Activated gamma-delta T cell treated with Interleukin-2 at 50 U/mL for 16 hours (primary cell): ENCODE measurements around the gene SSBP1.

Experiments used
- DNase-seq: peaks from one replicate; pipeline ENCODE4 v3.0.0-alpha.2; 2020

SSBP1 gene

DNA sequence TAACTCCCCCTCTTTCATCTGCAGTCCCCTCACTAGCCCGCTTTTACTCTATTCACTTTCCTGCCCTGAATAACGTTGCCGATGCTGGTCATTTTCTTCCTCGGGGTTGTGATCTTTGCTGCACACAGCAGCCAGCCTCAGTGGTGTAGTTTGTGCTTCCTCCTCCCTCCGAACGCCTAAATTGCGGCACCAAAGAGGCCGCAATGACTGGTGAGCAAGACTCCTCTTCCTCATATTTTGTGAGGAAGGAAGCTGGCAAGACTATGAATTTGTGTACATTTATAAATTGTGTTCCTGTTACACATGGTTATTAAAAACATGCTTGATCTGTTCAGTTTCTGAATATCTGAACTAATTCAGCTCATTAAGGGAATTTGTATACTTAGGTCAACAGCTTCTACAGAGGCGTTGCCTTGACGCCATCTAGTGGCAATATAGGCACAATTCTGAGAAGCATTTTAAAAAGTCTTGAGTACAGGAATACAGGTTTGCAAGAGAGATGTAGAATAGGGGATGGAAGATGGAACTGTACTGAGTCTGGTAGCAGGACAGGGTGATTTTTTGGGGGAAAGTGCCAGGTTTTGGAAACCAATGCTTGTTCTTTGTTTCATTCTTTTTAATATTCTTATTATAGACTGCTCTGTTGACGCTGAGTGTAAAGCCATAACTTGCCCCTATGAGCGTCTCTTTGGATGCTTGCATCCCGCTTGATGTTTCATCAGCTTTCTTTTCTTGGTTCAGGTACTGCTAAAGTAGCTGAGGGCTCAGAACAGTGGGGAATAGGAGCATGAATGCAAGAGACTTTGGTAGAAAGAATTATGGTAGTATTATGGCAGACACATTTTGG is 47.8 kb downstream of the SSBP1 start:
- DNase-seq, result peak; percentile 11

- DNase-seq, result no peak
Observed at GRCh38 chr7:141788296-141788695, 50.1 kb downstream of the SSBP1 start.

DNA sequence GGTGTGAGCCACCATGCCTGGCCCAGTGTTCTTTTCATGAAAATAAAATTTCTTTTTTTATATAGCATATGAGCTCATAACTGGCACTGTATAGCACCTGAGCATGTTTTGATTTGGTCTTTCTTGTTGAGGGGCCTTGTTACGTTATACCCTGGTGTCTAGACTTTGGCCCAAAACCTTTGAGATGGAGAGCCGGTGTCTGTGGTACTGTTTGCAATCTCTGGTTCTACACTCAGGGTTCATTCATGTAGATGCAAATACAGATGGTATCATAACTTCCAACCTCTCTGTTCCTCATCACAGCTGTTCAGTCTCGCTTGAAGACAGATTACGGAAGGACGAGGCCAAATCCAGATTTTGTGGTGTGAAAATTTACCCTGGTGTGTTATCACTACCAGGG is 51.8 kb downstream of the SSBP1 start, which contains the start of gene TAS2R5:
Gene TAS2R5 (plus strand): TSS at position 301 of the 400 bp plus-strand sequence. CDS start 145 bp downstream, outside the sequence.
- no peak for DNase-seq

DNA sequence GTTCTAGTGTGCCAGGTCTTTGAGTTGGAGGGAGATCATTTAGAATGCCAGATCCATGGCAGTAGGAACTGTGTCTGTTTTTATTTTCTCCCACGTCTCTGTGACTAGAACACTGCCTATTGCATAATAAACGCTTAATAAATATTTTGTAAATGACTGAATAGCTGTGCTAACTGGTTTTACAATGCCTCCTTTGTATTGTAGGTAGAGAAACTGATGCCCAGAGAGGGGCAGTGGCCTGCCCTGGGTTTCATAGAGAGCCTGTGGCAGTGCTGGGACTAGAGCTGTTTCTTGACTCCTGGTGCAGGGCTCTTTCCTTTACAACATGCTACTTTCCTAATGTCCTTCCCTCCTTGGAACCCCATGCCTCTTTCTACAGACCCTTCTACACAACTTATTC is 54.4 kb downstream of the SSBP1 start:
- no peak for DNase-seq
